Measurements from ENCODE around the gene COL5A1. TPM values are rescaled to one million over a fixed set of nuclear protein-coding genes. Genes with fewer than 3 reads are reported as not detected.
"Not testable (repeated sequence)": the region's sequence is repeated elsewhere in the genome, so short reads cannot be mapped to it uniquely, and the experiment has no call there.

Gene COL5A1
- total RNA-seq, 1 donor from 2014 or later = 2.9 TPM

GRCh38 chr9:134637696-134638501 is 3.7 kb upstream of the COL5A1 start:
- DNase-seq (ENCODE audit: low spot score in 2 of 2) = no peak
- FAIRE-seq = no peak

GRCh38 chr9:134638502-134639090 is 3.0 kb upstream of the COL5A1 start:
- no peak for FAIRE-seq
- DNase-seq (ENCODE audit: low spot score in 2 of 2) = no peak

- no peak for FAIRE-seq
- no peak for DNase-seq (ENCODE audit: low spot score in 2 of 2)
These were observed 1.6 kb upstream of the COL5A1 start for GRCh38 chr9:134639994-134640393.

- DNase-seq (ENCODE audit: low spot score in 2 of 2) (no peak), FAIRE-seq (no peak)
These were observed 964 bp upstream of the COL5A1 start for GRCh38 chr9:134640506-134641172.

- DNase-seq (ENCODE audit: low spot score in 2 of 2) = no peak
- FAIRE-seq = no peak
These were observed 384 bp downstream of the COL5A1 start for GRCh38 chr9:134641990-134642384.

- no peak for FAIRE-seq
- peak; percentile 49 to 52 for DNase-seq (ENCODE audit: low spot score in 2 of 2)
These were observed 980 bp downstream of the COL5A1 start for GRCh38 chr9:134642385-134643181.

- DNase-seq (ENCODE audit: low spot score in 2 of 2) = peak in 1 of 2 donors; percentile 36
- FAIRE-seq = no peak
These were observed 1.6 kb downstream of the COL5A1 start for GRCh38 chr9:134643222-134643671.

GRCh38 chr9:134644401-134644724 is 2.8 kb downstream of the COL5A1 start:
- DNase-seq (ENCODE audit: low spot score in 2 of 2) = not testable (repeated sequence)

GRCh38 chr9:134644725-134645606 is 3.4 kb downstream of the COL5A1 start:
- DNase-seq (ENCODE audit: low spot score in 2 of 2) (peak; percentile 44 to 55), FAIRE-seq (no peak)

More at GRCh38 chr9:134644401-134644724, 2.8 kb downstream of the COL5A1 start:
- FAIRE-seq = not testable (repeated sequence)

GRCh38 chr9:134645607-134646365 is 4.2 kb downstream of the COL5A1 start:
- DNase-seq (ENCODE audit: low spot score in 2 of 2) (no peak), FAIRE-seq (no peak)

GRCh38 chr9:134647359-134648080 is 5.9 kb downstream of the COL5A1 start:
- DNase-seq (ENCODE audit: low spot score in 2 of 2) = no peak
- no peak for FAIRE-seq

GRCh38 chr9:134648701-134649530 is 7.3 kb downstream of the COL5A1 start:
- DNase-seq (ENCODE audit: low spot score in 2 of 2) (no peak), FAIRE-seq (no peak)

- DNase-seq (ENCODE audit: low spot score in 2 of 2) = no peak
- no peak for FAIRE-seq
These were observed 9.0 kb downstream of the COL5A1 start for GRCh38 chr9:134650431-134651190.

GRCh38 chr9:134651226-134651905 is 9.8 kb downstream of the COL5A1 start:
- no peak for FAIRE-seq
- no peak for DNase-seq (ENCODE audit: low spot score in 2 of 2)

GRCh38 chr9:134652291-134653225 is 11.0 kb downstream of the COL5A1 start:
- FAIRE-seq = no peak
- DNase-seq (ENCODE audit: low spot score in 2 of 2) = no peak

Data from frontal cortex (tissue), 4 donors.